ENCODE measurements around the gene PLA2G2D.

The PLA2G2D gene

GRCh38 chr1:20105856-20106255 lies 13.5 kb downstream of the PLA2G2D start:
- no peak overlapping the region for H3K27ac ChIP-seq (ENCODE audit: low read depth, low read length)

GRCh38 chr1:20102875-20103274 lies 16.5 kb downstream of the PLA2G2D start:
- TF ChIP-seq CTCF (IDR thresholded peaks at IDR 0.05; ENCODE audit: low read depth, low read length, poor library complexity, severe bottlenecking) (no peak), EZH2phosphoT487 (IDR thresholded peaks at IDR 0.05; ENCODE audit: borderline replicate concordance, low read length) (no peak)
- Histone ChIP-seq H3K27me3 (ENCODE audit: control insufficient read depth, low read length) (no peaks in the 10 kb centered on the region), H4K20me1 (ENCODE audit: control insufficient read depth, insufficient read depth, low read depth, low read length) (no peaks in the 10 kb centered on the region), H3K79me2 (ENCODE audit: control insufficient read depth, low read length) (no peaks in the 10 kb centered on the region), H3F3A (ENCODE audit: control insufficient read depth, insufficient read depth) (no peaks in the 10 kb centered on the region), H3K9me2 (replicated peaks; ENCODE audit: control insufficient read depth, low read length) (no peaks in the 10 kb centered on the region), H3K36me3 (ENCODE audit: control insufficient read depth, low read length) (no peaks in the 10 kb centered on the region), H3K4me3 (ENCODE audit: low read length) (no peak overlapping the region), H3K4me2 (ENCODE audit: low read length) (no peak overlapping the region), H3K27ac (ENCODE audit: low read depth, low read length) (no peak overlapping the region), H3K4me1 (ENCODE audit: control insufficient read depth, low read length) (no peaks in the 10 kb centered on the region), H3K9me3 (ENCODE audit: control insufficient read depth, insufficient read depth, low read length) (no peaks in the 10 kb centered on the region)

More at GRCh38 chr1:20105856-20106255, 13.5 kb downstream of the PLA2G2D start:
- Histone ChIP-seq H3K79me2 (ENCODE audit: control insufficient read depth, low read length) (no peaks in the 10 kb centered on the region), H3K4me1 (ENCODE audit: control insufficient read depth, low read length) (no peaks in the 10 kb centered on the region), H3K36me3 (ENCODE audit: control insufficient read depth, low read length) (no peaks in the 10 kb centered on the region), H3K4me3 (ENCODE audit: low read length) (no peak overlapping the region), H4K20me1 (ENCODE audit: control insufficient read depth, insufficient read depth, low read depth, low read length) (no peaks in the 10 kb centered on the region), H3K27me3 (ENCODE audit: control insufficient read depth, low read length) (no peaks in the 10 kb centered on the region), H3F3A (ENCODE audit: control insufficient read depth, insufficient read depth) (no peaks in the 10 kb centered on the region), H3K9me3 (ENCODE audit: control insufficient read depth, insufficient read depth, low read length) (no peaks in the 10 kb centered on the region), H3K4me2 (ENCODE audit: low read length) (no peak overlapping the region), H3K9me2 (replicated peaks; ENCODE audit: control insufficient read depth, low read length) (no peaks in the 10 kb centered on the region)
- TF ChIP-seq CTCF (IDR thresholded peaks at IDR 0.05; ENCODE audit: low read depth, low read length, poor library complexity, severe bottlenecking) = no peak
- TF ChIP-seq EZH2phosphoT487 (IDR thresholded peaks at IDR 0.05; ENCODE audit: borderline replicate concordance, low read length) = no peak

- TF ChIP-seq CTCF (IDR thresholded peaks at IDR 0.05; ENCODE audit: low read depth, low read length, poor library complexity, severe bottlenecking) (peak; percentile 54), EZH2phosphoT487 (IDR thresholded peaks at IDR 0.05; ENCODE audit: borderline replicate concordance, low read length) (no peak)
- H3K4me2 ChIP-seq (ENCODE audit: low read length) = no peak overlapping the region
- H4K20me1 ChIP-seq (ENCODE audit: control insufficient read depth, insufficient read depth, low read depth, low read length) = no peaks in the 10 kb centered on the region
- no peaks in the 10 kb centered on the region for H3K27me3 ChIP-seq (ENCODE audit: control insufficient read depth, low read length)
- no peaks in the 10 kb centered on the region for H3K36me3 ChIP-seq (ENCODE audit: control insufficient read depth, low read length)
- no peak overlapping the region for H3K4me3 ChIP-seq (ENCODE audit: low read length)
- H3F3A ChIP-seq (ENCODE audit: control insufficient read depth, insufficient read depth) = no peaks in the 10 kb centered on the region
- no peak overlapping the region for H3K27ac ChIP-seq (ENCODE audit: low read depth, low read length)
- no peaks in the 10 kb centered on the region for H3K9me2 ChIP-seq (replicated peaks; ENCODE audit: control insufficient read depth, low read length)
- H3K79me2 ChIP-seq (ENCODE audit: control insufficient read depth, low read length) = no peaks in the 10 kb centered on the region
- no peaks in the 10 kb centered on the region for H3K9me3 ChIP-seq (ENCODE audit: control insufficient read depth, insufficient read depth, low read length)
- no peaks in the 10 kb centered on the region for H3K4me1 ChIP-seq (ENCODE audit: control insufficient read depth, low read length)
Measured at GRCh38 chr1:20100632-20101355, 18.5 kb downstream of the PLA2G2D start.

Measured in DOHH2 (cell line).